GM18499 (cell line): ENCODE measurements around the gene LSS.
"Not testable (repeated sequence)": the region's sequence is repeated elsewhere in the genome, so short reads cannot be mapped to it uniquely, and the experiment has no call there.

Experiments used
- ATAC-seq: cut with Tn5 transposase; IDR thresholded peaks from one replicate; pipeline ENCODE4 v1.9.1; 2021; ENCODE audit warnings: moderate number of reproducible peaks; ENCODE audit not compliant: insufficient read depth, unreplicated experiment

Gene LSS

DNA sequence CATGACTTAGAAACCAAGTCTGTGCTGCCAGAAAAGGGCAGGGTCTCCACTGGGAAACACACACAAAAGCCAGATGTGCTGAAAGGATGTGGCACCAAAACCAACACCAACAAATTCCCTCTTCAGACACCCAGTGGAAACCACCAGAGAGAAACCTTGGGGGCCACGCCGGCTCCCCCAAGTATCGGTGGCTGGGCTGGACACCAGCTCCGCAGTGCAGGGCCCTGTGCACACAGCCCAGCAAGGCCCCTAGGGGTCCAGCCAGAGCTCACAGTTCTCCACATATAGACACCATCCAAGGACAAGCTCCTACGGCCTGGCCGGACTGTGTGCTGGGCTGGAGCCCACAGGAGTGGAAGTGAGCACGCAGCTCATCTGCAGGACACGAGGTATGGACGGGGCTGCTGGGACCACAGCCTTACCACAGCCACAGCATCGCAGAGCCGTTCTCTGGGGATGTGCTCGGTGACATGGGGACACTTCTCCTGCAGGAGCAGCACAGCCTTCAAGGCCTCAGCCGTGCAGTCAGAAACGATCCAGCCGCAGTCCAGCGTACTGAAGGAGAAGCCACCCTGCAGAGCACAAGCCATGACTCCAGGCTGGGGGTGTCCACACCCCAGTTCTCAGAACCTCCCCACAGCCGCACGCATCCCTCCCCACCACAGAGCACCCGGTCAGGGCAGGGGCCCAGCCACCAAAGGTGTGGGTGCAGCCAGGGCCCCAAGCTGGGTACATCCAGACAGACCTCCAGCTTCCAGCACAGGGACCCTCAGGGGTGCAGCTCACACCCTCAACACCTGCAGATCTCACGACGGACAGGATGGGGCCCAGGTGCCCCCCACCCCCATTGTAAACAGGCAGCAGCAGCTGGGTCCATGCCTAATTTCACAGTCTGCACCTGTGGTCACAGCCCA, 21.3 kb downstream of the LSS start:
- ATAC-seq = no peak

DNA sequence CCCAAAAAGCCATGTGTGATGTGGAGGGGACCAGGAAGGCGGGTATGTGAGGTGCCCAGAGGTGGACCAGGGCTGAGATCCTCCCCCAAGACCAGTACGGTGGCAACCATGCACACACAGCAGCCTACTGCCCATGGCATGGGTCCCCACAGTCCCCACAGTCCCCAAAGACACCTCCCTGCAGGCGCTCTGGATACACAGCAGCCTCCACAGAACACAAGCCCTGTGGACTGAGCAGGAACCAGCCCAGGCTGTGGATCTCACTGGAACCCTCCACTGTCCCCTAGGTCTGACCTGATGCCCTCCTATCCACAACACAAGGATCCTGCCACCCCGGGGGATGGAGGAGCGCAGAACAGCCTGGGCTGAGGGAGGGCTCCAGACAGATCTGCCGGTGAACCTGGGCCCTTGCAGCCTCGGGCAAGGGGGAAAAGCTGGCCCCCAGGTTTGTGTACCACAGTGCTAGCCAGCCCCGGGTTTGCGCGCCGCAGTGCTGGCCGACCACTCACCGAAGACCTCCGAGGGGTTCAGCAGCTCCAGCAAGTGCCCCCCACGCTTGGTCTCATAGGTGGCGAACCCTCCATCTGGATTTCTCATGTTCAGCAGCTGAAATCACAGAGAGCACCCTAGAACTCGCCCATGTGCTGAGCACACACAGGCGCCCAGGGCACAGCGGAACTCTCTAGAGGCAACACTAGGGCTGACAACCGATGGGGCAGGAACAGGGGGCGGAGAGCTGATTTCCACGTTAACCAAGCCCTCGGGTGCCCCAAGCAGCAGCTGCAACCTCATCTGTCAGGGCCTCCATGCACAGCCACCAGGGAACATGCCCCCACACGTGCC, 22.2 kb downstream of the LSS start:
- no peak for ATAC-seq

DNA sequence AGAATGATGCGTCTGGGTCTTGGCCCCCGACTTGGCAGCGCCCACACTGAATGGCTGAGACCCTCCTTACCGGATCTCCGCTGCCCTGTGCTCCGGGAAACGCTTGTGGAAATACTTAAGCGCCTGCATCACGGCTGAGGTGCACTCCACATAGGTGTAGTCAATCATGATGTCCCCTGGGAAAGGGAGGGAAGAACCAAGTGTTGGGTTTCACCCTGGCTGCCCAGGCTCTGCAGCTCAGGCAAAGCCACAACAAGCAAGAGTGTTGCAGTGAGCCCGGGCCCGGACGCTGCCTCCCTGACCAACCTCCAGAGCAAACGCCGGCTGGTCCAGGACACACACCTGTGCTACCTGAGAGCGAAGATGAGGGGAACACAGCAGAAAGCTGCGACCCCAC, 22.8 kb downstream of the LSS start:
- ATAC-seq = no peak

DNA sequence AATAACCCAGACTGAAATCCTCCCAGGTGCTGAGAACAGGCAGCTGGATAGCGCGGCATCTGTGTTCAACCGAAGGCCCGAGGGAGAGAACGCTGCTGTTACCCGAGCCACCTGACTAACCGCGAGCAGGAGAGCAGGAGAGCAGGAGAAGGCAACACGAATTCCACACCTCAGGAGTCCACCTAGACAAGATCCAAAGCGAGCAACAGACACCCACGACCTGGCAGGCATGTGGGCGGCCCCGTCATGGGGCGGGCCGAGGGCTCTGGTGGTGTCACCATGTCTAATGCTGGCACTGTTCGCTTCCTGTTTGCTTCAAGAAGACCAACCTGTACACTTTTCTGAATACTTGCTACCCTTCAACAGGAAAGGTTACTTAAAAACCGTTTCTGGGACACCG, 23.4 kb downstream of the LSS start:
- no peak for ATAC-seq

DNA sequence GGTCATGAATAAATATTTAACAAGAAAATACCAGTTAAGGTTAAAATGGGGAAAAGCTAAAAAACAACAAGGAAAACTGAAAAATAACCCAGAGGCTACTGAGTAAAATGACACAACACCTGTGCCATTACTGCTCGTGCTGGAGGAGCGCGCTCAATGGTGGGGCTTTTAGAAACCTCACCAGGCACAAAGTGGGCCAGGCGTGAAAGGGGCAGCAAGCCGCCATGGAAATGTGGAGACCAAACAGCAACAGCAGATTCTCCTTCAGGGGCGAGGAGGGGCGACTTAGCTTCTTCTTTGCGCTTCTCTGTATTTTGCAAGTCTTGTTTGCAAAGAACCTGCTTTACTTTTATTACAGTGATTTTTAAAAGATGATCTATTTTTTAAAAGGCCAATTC, 25.4 kb downstream of the LSS start:
- ATAC-seq = no peak

DNA sequence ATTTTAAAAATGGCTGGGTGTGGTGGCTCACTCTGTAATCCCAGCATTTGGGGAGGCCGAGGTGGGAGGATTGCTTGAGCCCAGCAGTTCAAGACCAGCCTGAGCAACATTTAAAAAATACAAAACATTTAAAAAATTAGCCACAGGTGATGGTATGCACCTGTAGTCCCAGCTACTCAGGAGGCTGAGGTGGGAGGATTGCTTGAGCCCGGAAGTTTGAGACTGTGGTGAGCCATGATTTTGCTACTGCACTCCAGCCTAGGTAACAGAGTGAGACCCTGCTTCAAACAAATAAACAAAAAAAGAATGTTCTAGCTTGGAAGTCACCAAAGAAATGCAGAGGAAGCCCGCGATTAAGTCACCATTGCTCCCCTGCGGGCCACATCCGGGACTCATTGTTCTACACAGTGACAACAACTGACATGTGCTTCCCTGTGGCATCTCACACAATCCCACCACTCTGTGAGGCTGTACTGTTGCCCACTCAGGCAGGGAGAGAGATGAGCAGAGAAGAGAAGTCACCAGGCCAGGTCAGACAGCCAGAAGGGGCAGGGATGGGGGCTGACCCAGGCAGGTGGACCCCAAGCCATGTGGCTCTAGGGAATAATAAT, 25.9 kb downstream of the LSS start:
- ATAC-seq = no peak

DNA sequence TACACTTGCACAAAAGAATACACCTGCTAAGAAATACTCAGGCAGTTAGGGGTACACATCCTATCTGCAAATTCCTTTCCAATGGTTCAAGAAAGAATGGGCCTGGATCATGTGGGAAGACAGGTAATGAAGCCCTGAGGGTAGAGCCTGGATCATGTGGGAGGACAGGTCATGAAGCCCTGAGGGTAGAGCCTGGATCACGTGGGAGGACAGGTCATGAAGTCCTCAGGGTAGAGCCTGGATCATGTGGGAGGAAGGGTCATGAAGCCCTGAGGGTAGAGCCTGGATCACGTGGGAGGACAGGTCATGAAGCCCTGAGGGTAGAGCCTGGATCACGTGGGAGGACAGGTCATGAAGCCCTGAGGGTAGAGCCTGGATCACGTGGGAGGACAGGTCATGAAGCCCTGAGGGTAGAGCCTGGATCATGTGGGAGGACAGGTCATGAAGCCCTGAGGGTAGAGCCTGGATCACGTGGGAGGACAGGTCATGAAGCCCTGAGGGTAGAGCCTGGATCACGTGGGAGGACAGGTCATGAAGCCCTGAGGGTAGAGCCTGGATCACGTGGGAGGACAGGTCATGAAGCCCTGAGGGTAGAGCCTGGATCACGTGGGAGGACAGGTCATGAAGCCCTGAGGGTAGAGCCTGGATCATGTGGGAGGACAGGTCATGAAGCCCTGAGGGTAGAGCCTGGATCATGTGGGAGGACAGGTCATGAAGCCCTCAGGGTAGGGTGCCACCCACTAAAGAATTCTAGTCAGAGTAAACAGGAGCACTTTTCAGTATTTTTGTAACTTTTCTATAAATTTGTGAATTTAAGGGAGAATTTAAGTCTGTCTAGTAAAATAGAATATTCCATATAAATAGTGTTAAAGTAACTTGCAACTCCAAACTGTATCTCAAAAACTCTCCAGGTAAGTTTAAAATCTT, 27.4 kb downstream of the LSS start:
- not testable (repeated sequence) for ATAC-seq

DNA sequence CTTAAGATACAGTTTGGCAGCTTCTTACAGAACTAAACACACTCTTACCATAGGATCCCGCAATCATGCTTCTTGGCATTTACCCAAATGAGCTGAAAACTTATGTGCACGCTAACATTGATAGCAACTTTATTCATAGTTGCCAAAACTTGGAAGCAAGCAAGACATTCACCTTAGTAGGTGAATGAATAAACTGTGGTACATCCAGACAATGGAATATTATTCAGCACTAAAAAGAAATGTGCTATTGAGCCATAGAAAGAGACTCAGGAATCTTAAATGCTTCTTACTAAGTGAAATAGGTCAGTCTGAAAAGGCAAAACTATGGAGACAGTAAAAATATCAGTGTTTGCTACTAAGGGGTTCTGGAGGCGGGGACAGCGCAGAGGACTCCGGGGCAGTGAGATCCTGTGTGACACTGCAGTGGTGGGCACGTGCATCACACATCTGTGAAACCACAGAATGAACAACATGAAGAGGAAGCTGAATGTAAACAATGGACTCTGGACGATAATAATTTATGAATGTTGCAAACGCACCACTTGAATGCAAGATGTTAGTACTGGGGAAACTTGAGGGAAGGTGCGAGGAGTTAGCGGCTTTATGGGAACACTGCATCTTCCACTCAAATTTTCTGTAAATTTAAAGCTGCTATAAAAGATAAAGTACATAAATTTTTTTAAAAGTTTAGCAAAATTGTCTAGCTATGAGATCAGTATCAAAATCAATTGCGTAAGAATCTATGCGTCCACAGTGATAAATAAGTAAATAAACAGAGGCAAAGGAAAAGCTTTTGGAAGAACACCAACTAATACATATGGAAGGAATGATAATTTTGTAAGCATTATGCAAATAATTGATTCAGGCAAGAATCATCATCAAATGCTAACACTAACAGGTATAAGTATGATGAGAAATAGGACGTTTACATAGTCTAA, 28.9 kb downstream of the LSS start:
- ATAC-seq = no peak

DNA sequence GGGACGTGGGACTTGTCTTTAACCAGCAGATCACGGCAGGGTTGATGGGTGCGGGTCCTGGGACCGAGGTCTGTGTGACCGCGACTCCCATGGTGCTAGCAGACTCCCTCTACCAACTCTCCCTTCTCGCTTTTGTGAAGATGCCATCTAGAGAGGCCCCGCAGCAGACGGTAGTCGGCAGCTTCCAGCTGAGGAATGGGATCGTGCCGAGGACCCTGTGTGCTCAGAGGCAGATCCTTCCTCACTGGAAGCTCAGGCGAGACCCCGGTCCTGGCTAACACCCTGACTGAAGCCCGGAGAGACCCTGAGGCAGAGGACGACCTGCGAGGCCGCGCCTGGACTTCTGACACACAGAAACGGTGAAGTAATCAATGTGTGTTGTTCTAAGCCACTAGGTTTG, 31.8 kb downstream of the LSS start:
- no peak for ATAC-seq

DNA sequence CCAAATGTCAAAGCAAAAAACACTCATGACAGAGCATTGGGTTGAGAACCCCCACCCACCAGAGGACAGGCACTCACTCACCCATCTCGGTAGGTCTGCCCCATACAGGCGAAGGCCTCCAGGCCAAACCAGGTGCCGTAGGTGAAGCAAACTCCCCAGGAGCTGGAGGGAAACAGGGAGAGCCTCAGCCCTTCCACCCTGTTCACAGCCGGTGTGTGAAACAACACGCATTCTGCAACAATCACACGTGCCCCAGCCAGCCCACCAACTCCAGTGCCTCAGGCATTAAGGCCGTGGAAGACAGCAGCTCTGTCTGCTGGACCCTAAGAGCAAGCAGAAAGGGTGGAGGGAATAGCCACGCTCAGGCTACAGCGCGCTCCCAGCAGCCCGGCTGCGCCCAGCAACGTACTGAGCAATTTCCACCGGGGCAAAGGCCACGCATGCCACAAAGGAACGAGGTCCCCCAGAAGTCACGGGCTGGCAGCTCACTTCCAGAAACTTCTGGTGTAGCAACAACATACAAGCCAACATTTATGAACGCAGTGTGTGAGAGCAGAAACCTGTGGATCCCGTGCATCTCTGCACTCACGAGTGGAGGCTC, 32.9 kb downstream of the LSS start:
- ATAC-seq = no peak

DNA sequence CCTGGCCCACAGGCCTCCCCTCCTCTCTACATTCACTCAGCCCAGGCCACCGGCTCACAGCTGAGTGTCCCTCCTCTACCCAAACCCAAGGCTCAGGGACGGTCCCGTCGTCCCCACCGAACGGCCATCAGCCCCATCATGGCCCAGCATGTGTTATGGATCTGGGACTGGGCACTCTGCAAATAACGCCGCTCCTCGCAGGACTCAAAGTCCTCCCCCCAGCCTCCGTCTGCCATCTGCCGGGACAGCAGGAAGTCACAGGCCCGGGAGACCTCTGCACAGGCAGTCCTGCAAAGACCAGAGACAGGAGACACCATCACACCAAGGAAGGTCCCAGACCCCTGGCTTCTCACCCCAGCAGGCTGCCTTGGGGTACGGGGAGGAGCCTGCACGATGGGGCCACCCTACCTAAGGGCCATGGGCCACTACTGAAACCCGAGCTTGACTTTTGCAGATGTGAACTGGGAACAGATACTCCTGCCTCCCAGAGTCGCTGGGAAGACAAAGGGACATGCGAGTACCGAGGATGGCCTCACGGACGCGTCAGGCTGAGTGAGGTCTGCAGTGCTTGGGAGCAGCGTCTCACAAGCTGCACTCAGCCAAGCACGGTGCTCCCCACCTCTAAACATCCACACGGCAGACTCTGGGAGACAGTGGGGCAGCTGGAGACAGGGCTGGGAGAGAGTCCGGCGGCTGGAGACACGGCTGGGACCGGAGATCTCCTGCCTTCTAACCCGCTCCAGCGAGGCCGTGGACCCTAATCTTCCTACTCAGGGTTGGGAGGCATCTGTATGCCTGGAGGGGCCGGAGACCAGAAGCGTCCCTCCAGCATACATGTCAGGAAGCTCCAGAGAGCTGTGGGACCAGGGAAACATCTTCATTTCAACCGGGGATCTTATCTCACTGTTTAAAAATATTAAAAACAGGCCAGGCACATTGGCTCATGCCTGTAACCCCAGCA, 33.9 kb downstream of the LSS start:
- no peak for ATAC-seq

DNA sequence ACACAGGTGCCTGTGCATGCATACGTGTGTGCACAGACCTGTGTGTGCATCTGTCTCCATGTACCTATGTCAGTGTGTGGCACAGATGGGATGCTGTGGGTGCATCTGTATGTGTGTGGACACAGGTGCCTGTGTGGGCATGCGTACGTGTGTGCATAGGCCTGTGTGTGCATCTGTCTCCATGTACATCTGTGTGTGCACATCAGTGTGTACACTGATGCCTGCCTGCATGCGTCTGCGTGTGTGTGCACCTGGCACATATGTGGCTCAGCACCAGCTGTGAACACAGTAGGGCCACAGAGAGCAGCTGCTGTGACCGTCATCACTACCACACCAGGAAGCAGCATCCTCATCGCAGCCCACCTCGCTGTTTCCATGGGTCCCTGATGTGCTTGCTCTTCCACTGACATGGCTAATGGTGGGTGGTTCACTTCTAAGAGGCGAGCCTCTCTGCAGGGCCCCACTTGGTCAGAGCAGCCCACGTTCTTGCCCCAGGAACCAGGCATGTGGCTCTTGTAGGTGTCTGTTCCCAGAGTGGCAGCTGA, 34.7 kb downstream of the LSS start:
- no peak for ATAC-seq

DNA sequence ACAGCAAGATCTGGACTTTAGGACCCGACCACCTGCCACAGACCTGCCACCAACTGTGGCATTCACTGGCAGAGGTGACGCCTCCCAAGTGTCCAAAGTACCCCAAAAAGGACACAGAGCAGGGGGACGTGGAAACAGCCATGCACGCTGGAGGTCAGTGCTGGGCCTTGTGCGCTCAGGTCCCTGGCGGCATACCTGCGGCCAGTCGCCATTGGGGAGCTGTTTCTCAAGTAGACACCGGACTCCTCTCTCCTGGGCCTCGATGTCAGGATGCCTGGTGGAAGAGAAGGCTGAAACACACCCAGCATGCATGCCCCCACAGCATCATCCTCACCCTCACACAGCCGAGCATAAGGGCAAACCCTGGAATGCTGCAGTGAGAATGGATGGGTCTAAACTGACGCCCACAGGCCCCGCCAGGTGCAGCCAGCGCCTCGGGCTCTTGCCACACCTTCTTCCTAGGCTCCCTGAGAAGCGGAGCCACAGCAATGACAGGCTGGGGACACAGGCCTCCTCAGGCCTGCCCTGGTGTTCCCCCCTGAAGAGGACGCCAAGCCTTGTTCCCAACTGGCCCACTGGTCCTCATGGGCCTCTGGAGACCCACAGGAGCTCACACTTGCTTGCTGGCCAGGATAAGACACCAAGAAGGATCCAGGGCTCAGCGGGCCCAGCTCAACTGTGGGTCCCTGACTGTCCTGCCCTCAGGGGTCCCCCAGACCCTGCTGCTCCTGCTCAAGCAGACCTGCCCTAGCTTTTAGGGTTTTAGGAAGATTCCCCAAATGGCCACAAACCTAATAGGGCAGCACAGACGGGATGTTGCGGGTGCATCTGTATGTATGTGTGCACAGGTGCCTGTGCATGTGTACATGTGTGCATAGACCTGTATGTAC, 36.6 kb downstream of the LSS start:
- ATAC-seq = no peak

DNA sequence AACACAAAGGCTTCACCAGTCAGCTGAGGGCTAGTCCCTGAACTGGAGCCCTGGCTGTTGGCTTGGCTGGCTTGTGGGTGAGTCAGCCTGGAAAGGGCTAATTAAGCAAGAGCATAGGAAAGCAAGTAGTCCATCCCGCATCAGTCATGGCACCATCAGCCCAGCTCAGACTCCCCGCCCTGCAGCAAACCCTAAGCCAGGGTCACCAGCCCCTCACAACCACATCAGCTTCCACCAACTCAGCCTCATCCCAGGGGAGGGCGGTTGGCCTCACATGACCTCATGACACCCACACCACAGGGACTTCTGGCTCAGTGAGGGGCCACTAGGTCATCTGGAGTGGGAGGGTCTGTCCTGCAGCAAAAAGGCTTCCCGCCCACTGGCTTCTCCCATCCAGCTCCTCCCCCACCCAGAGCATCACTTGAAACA, 37.3 kb downstream of the LSS start:
- ATAC-seq = no peak

DNA sequence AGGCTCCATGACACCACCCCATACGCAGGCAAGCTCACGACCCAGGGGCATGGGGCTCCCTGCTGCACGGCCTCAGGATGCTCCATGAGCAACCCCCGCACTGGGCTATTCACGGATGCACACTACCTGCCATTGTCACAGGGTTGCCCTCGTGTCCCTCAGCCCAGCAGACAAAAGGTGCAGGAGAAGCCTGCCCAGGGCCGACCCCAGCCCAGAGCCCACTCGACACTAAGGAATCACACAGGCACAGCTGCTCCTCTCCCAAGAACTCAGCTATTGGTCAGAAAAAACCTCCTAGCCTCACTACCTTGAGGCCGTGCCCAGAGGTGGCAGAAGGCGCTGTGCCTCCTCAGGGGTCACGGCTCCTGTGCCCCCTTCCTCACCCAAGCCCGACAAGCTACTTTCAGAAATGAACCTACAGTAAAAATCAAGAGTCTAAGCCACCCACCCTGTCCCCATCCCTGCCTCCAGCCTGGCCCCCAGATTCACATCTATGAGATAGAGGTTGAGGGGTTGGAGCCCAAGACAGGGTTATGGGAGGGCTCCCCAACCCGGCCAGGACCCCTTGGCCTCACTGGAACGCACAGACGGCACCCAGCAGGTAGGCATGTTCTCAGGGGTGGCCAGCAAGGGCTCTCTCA, 38.0 kb downstream of the LSS start:
- no peak for ATAC-seq
